AG04450 (cell line): Measurements from ENCODE around the gene NOS3. TPM values are rescaled to one million over a fixed set of nuclear protein-coding genes. Genes with fewer than 3 reads are reported as not detected.

Experiments
- CTCF ChIA-PET: fragments of 300-600, 350-600 bp; formaldehyde crosslinking; extraction: SDS; loops from one replicate; lab custom pipeline; 2022; ENCODE audit warnings: antibody characterized with exemption, inconsistent platforms; lab: Charles Lee
- POLR2A ChIA-PET: fragments of 350-600 bp; formaldehyde crosslinking; extraction: SDS; loops from one replicate; lab custom pipeline; 2021; ENCODE audit warnings: antibody characterized with exemption, inconsistent platforms; lab: Yijun Ruan, JAX
- DNase-seq: peaks from one replicate; pipeline ENCODE4 v3.0.0-alpha.2; 2011; ENCODE audit warnings: low read depth, low spot score
- H3K27ac ChIP-seq: one replicate; pipeline ENCODE4 v1.5.1; 2012; ENCODE audit warnings: low read depth, low read length, control low read depth
- H3K27me3 ChIP-seq: one replicate; pipeline ENCODE4 v1.6.0; 2012; ENCODE audit warnings: low read length; ENCODE audit not compliant: control insufficient read depth, insufficient read depth
- H3K4me3 ChIP-seq: 2 replicates; pipeline ENCODE4 v1.5.1; 2011; ENCODE audit warnings: mild to moderate bottlenecking, low read depth, low read length, control low read depth
- H3K9me3 ChIP-seq: 2 replicates; pipeline ENCODE4 v1.5.1; 2012; ENCODE audit warnings: low read length; ENCODE audit not compliant: control insufficient read depth, insufficient read depth
- polyA plus RNA-seq: library from polyadenylated mRNA; depleted of rRNA; stranded (reverse); fragments of >200 nt; gene quantifications from 2 replicates; pipeline ENCODE4 v1.2.3, GENCODE V29; 2011
- TF ChIP-seq, protein P1 (sequence below): IDR thresholded peaks from 2 replicates; pipeline ENCODE4 v1.5.1; 2011; ENCODE audit warnings: low read depth, low read length, control low read depth, inconsistent platforms

Gene NOS3
- polyA plus RNA-seq, 1 experiment: 0.60 TPM

GRCh38 chr7:151057506-151057988, 66.7 kb downstream of the NOS3 start, which contains the start of gene CDK5:
CDK5 (minus strand) TSS chr7:151057897; CDS start chr7:151057848, 49 bp downstream.
- ChIA-PET POLR2A (interaction anchor here (1.0 to 2.2 kb wide), 2 partner anchors 10 to 23 kb away, joined by 3 to 8 read pairs; partner anchors contain the start of gene FASTK), CTCF (interaction anchor here (1.2 to 1.4 kb wide), 2 partner anchors 39 to 53 kb away, joined by 3 read pairs; no protein-coding TSS in a partner anchor)
- peak within 1 kb of the TSS; percentile 66 for H3K4me3 ChIP-seq
- no peaks in the 10 kb centered on the region; the same call in 1 of the 2 replicates for H3K9me3 ChIP-seq
- no peaks in the 10 kb centered on the region for H3K27me3 ChIP-seq
- peak within 1 kb of the TSS; percentile 98 for H3K27ac ChIP-seq
- no peak for DNase-seq
- TF ChIP-seq, protein P1, sequence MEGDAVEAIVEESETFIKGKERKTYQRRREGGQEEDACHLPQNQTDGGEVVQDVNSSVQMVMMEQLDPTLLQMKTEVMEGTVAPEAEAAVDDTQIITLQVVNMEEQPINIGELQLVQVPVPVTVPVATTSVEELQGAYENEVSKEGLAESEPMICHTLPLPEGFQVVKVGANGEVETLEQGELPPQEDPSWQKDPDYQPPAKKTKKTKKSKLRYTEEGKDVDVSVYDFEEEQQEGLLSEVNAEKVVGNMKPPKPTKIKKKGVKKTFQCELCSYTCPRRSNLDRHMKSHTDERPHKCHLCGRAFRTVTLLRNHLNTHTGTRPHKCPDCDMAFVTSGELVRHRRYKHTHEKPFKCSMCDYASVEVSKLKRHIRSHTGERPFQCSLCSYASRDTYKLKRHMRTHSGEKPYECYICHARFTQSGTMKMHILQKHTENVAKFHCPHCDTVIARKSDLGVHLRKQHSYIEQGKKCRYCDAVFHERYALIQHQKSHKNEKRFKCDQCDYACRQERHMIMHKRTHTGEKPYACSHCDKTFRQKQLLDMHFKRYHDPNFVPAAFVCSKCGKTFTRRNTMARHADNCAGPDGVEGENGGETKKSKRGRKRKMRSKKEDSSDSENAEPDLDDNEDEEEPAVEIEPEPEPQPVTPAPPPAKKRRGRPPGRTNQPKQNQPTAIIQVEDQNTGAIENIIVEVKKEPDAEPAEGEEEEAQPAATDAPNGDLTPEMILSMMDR: no peak

DNA sequence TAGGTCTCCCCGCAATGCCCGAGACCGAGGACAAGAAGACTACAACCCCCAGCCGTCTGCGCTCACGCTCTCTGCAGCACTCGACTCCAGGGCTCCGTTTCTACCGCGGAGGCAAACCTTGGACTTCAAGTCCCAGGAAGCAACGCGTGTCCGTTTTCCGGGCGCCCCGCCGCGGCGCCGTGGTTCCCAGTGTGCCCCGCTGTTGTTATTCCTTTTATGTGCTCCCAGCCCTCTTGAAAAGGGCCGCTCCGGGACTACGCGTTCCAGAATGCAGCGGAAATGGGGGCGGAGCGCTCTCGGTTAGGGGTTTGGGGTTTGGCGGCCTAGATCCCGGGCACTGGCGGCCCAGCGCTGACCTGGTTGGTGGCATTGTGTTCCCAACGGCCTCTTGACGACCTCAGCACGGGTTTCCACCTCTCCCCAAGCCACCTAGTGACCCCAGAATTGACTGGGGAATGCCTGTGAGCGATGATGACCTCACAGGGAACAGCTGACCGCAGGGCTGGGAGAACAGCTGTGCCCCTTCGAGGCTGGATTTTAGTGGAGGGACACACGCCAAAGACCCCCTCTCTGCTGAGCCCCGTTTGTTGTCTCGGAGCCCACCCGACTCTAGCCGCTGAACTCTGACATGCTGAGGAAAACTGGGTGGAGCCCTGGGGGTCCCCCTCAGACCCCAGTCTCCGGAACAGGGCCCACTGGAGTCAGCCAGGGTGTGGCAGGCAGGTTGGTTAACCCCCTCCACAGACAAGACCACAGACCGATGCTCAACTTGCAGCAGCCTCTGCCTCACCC, 67.4 kb downstream of the NOS3 start:
- H3K27ac ChIP-seq: peak overlapping the region; percentile 98
- TF ChIP-seq, protein P1: no peak
- no peaks in the 10 kb centered on the region for H3K27me3 ChIP-seq
- ChIA-PET POLR2A (interaction anchor here (0.6 to 2.2 kb wide), 5 partner anchors 11 to 44 kb away, joined by 3 to 8 read pairs (median 3); partner anchors contain the start of genes ABCB8 and FASTK), CTCF (interaction anchor here (0.8 to 1.4 kb wide), 3 partner anchors 39 to 55 kb away, joined by 3 read pairs; no protein-coding TSS in a partner anchor)
- peak; percentile 99 for DNase-seq
- no peaks in the 10 kb centered on the region; the same call in 1 of the 2 replicates for H3K9me3 ChIP-seq
- H3K4me3 ChIP-seq: peak overlapping the region; percentile 55

- CTCF ChIA-PET: interaction anchor here (0.8 kb wide), 1 partner anchor 54 kb away, joined by 3 read pairs; no protein-coding TSS in a partner anchor
- no peak for DNase-seq
- TF ChIP-seq, protein P1: no peak
- H3K4me3 ChIP-seq: peak overlapping the region; percentile 76
- POLR2A ChIA-PET: interaction anchor here (0.6 to 2.2 kb wide), 4 partner anchors 22 to 45 kb away, joined by 3 to 8 read pairs (median 3); partner anchors contain the start of genes ABCB8 and FASTK
- peak overlapping the region; percentile 98 for H3K27ac ChIP-seq
- H3K27me3 ChIP-seq: no peaks in the 10 kb centered on the region
- H3K9me3 ChIP-seq: no peaks in the 10 kb centered on the region; the same call in 1 of the 2 replicates
Observed at GRCh38 chr7:151058781-151059366, 68.1 kb downstream of the NOS3 start.

- CTCF ChIA-PET: interaction anchor here (0.8 to 1.3 kb wide), 3 partner anchors 26 to 54 kb away, joined by 3 to 5 read pairs (median 3); no protein-coding TSS in a partner anchor
- POLR2A ChIA-PET: interaction anchor here (0.8 to 2.2 kb wide), 2 partner anchors 21 kb away, joined by 4 to 8 read pairs; partner anchors contain the start of gene FASTK
Observed at GRCh38 chr7:151059367-151060112, 68.7 kb downstream of the NOS3 start, which contains the start of gene SLC4A2. SLC4A2 (plus strand) TSS chr7:151059589; CDS start chr7:151061988, 2,399 bp downstream.

More at GRCh38 chr7:151059367-151060112, 68.7 kb downstream of the NOS3 start, which contains the start of gene SLC4A2:
- no peak for DNase-seq
- Histone ChIP-seq H3K4me3 (peak within 1 kb of the TSS; percentile 76), H3K27me3 (no peaks in the 10 kb centered on the region), H3K9me3 (no peaks in the 10 kb centered on the region; the same call in 1 of the 2 replicates), H3K27ac (peak within 1 kb of the TSS; percentile 98)
- TF ChIP-seq, protein P1: peak; percentile 58
